ENCODE results near the gene GPR39. TPM values are rescaled to one million over a fixed set of nuclear protein-coding genes. Genes with fewer than 3 reads are reported as not detected.
"Not testable (repeated sequence)": the region's sequence is repeated elsewhere in the genome, so short reads cannot be mapped to it uniquely, and the experiment has no call there.

Gene GPR39
- total RNA-seq (2014; rRNA removed; shearing (Covaris generic); ENCODE audit: low replicate concordance) = 0.95 and 3.1 TPM in 2 replicates

GRCh38 chr2:132416723-132417395, at the start of gene GPR39:
Gene GPR39, plus strand, starts transcription at chr2:132416805.
- H3K27me3 ChIP-seq = no peaks in the 10 kb centered on the region
- H3K4me3 ChIP-seq = peak within 1 kb of the TSS; percentile 54
- H3K36me3 ChIP-seq = no peaks in the 10 kb centered on the region; the same call in 1 of the 2 replicates
- H3K9me3 ChIP-seq = no peaks in the 10 kb centered on the region
- DNase-seq = no peak

GRCh38 chr2:132368191-132368590, 48.4 kb upstream of the GPR39 start:
- H3K36me3 ChIP-seq = no peaks in the 10 kb centered on the region
- H3K27me3 ChIP-seq = no peaks in the 10 kb centered on the region
- H3K4me3 ChIP-seq = no peak overlapping the region
- no peak for DNase-seq
- H3K9me3 ChIP-seq = 0 out of 2 replicates have a peak, but pooled peaks cover 3% of the 10 kb centered on the region

- peaks cover 7% of the 10 kb centered on the region for H3K9me3 ChIP-seq
- H3K27me3 ChIP-seq = no peaks in the 10 kb centered on the region
- no peak overlapping the region for H3K4me3 ChIP-seq
- no peaks in the 10 kb centered on the region for H3K36me3 ChIP-seq
- DNase-seq = no peak
Measured at GRCh38 chr2:132372276-132372675, 44.3 kb upstream of the GPR39 start.

GRCh38 chr2:132373391-132374135, 43.0 kb upstream of the GPR39 start:
- H3K27me3 ChIP-seq = no peaks in the 10 kb centered on the region
- H3K9me3 ChIP-seq = peaks cover 7% of the 10 kb centered on the region
- DNase-seq = no peak
- H3K36me3 ChIP-seq = no peaks in the 10 kb centered on the region
- no peak overlapping the region for H3K4me3 ChIP-seq

- Histone ChIP-seq H3K36me3 (no peaks in the 10 kb centered on the region), H3K9me3 (peaks cover 7% of the 10 kb centered on the region), H3K4me3 (no peak overlapping the region), H3K27me3 (no peaks in the 10 kb centered on the region)
- DNase-seq = no peak
Measured at GRCh38 chr2:132374151-132374550, 42.5 kb upstream of the GPR39 start.

- Histone ChIP-seq H3K4me3 (no peak overlapping the region), H3K9me3 (peaks cover 7% of the 10 kb centered on the region), H3K27me3 (no peaks in the 10 kb centered on the region), H3K36me3 (no peaks in the 10 kb centered on the region)
- DNase-seq = no peak
Measured at GRCh38 chr2:132374551-132374950, 42.1 kb upstream of the GPR39 start.

GRCh38 chr2:132374961-132375360, 41.6 kb upstream of the GPR39 start:
- Histone ChIP-seq H3K27me3 (no peaks in the 10 kb centered on the region), H3K4me3 (no peak overlapping the region), H3K36me3 (no peaks in the 10 kb centered on the region), H3K9me3 (peaks cover 9% of the 10 kb centered on the region)
- no peak for DNase-seq

- Histone ChIP-seq H3K4me3 (no peak overlapping the region), H3K36me3 (no peaks in the 10 kb centered on the region), H3K27me3 (no peaks in the 10 kb centered on the region), H3K9me3 (peaks cover 10% of the 10 kb centered on the region; the same call in 1 of the 2 replicates)
- DNase-seq = no peak
Measured at GRCh38 chr2:132381376-132381775, 35.2 kb upstream of the GPR39 start.

GRCh38 chr2:132383956-132384355, 32.6 kb upstream of the GPR39 start:
- no peak for DNase-seq
- no peaks in the 10 kb centered on the region for H3K27me3 ChIP-seq
- H3K9me3 ChIP-seq = peaks cover 10% of the 10 kb centered on the region; the same call in 1 of the 2 replicates
- H3K36me3 ChIP-seq = no peaks in the 10 kb centered on the region
- no peak overlapping the region for H3K4me3 ChIP-seq

GRCh38 chr2:132384491-132385151, 32.0 kb upstream of the GPR39 start:
- DNase-seq = peak; percentile 34
- no peaks in the 10 kb centered on the region for H3K27me3 ChIP-seq
- peaks cover 10% of the 10 kb centered on the region; the same call in 1 of the 2 replicates for H3K9me3 ChIP-seq
- H3K4me3 ChIP-seq = no peak overlapping the region
- H3K36me3 ChIP-seq = no peaks in the 10 kb centered on the region

GRCh38 chr2:132387126-132387525, 29.5 kb upstream of the GPR39 start:
- Histone ChIP-seq H3K4me3 (no peak overlapping the region), H3K9me3 (no peaks in the 10 kb centered on the region), H3K27me3 (no peaks in the 10 kb centered on the region), H3K36me3 (no peaks in the 10 kb centered on the region)
- no peak for DNase-seq

GRCh38 chr2:132390076-132390475, 26.5 kb upstream of the GPR39 start:
- DNase-seq = no peak

GRCh38 chr2:132391378-132391777, 25.2 kb upstream of the GPR39 start:
- no peaks in the 10 kb centered on the region for H3K36me3 ChIP-seq
- no peak for DNase-seq
- no peaks in the 10 kb centered on the region for H3K27me3 ChIP-seq
- no peaks in the 10 kb centered on the region for H3K9me3 ChIP-seq
- no peak overlapping the region for H3K4me3 ChIP-seq

More at GRCh38 chr2:132390076-132390475, 26.5 kb upstream of the GPR39 start:
- H3K27me3 ChIP-seq = no peaks in the 10 kb centered on the region
- H3K36me3 ChIP-seq = no peaks in the 10 kb centered on the region
- H3K9me3 ChIP-seq = no peaks in the 10 kb centered on the region
- no peak overlapping the region for H3K4me3 ChIP-seq

- no peak for DNase-seq
- no peaks in the 10 kb centered on the region for H3K9me3 ChIP-seq
- no peaks in the 10 kb centered on the region for H3K36me3 ChIP-seq
- no peaks in the 10 kb centered on the region for H3K27me3 ChIP-seq
- no peak overlapping the region for H3K4me3 ChIP-seq
Measured at GRCh38 chr2:132392221-132392620, 24.4 kb upstream of the GPR39 start.

GRCh38 chr2:132392879-132393278, 23.7 kb upstream of the GPR39 start:
- no peak for DNase-seq
- H3K9me3 ChIP-seq = no peaks in the 10 kb centered on the region

GRCh38 chr2:132397042-132397441, 19.6 kb upstream of the GPR39 start:
- H3K36me3 ChIP-seq, H3K4me3 ChIP-seq, H3K9me3 ChIP-seq, H3K27me3 ChIP-seq, DNase-seq: not testable (repeated sequence)

More at GRCh38 chr2:132392879-132393278, 23.7 kb upstream of the GPR39 start:
- Histone ChIP-seq H3K27me3 (no peaks in the 10 kb centered on the region), H3K36me3 (no peaks in the 10 kb centered on the region), H3K4me3 (no peak overlapping the region)
